Dedifferentiated amniotic fluid mesenchymal stem cell (primary cell): ENCODE data around the gene FAN1.

Experiments
- DNase-seq: peaks from one replicate; pipeline ENCODE4 v3.0.0-alpha.2; 2016; ENCODE audit errors: extremely low spot score

Gene FAN1

DNA sequence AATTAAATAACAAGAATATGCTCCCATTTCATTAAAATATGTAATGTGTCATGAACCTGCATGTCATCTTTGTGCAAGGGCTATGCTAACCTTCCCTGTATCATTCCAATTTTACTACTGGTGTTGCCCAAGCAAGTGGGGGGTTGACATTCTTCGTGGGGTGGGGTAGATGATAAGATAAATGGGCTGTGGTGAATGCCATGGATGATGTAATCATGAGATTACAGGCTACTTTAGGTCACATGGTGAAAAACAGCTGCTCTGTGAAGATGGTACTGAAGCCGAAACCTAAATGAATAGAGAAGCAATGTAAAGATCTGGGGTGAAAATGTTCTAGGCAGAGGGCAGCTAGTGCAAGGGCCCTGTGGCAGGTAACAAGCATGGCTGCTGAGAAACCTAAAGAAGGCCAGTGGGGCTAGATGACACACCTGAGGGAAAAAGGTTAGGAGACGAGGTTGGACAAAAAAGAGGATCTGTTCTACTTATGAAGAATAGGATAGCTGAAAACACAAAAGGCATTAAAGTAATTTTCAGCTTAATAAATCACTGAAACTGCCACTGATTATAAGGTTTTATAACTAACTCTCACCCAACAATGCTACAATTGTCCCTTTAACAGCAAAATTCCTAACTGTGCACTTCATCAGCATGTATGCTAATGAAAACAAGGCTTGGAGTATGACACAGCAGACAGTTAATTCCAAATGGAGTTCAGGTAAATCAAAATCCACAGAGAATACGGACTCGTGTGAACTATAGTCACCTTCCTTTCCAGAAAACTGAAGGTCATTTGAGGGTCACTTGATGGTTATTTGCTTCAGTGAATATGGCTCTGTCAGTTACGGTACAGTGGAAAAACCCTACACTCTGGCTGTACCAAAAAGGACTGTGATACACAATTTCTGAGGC is 52.8 kb downstream of the FAN1 start:
- DNase-seq, result no peak

DNA sequence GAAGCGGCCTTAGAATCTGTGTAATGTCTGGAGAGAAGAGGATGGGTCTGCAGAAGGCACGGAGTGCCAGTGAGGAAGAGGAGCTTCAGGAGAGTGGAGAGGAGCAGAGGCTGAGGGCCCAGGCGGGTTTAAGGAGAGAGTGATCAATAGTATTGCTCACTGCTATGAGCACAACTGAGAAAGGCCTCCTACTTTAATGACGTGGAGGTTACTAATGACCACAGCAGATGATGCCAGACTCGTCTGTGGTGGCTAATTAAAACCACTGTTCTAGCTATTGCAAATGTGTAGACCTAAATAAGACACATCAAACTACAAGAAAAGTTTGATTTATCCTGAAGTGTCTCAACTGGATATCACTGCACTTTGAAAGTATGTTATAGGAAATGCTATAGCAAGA is 54.5 kb downstream of the FAN1 start:
- no peak for DNase-seq

DNA sequence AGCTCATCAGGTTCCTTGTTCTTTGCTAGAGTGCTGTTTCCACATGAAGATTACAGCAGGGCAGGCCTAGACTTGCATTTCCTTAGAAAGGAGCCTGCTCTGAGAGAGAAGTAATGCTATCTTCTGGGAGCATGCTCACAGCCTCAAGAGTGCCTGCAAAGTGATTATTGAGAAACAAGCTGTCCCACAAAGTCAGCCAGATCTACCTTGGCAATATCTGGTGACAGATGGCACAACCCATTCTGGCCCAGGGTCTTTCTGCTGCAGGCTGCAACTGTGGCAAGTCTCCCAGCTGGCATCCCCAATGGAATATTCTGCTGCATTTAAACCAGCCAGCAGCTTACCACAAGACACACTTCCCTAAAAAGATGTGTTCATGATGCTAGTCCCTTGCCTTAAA is 58.4 kb downstream of the FAN1 start:
- no peak for DNase-seq

DNA sequence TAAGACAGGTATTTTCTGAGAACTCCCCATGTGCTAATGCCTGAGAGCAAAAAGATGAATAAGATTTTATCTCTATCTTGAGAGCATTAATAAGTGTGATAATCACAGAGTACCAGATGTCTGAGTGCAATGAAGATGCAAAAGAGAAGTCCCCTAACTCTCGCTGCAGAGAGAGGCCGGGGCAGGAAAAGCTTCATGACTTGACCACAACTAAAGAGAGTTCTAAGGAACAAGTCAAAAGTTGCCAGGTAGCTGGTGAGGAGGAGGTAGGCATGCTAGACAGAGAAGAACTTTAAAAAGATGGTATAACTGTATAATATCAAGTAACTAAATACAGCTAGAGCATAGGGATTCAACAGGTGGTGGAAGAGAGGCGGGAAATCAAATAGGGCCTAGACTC is 58.9 kb downstream of the FAN1 start:
- no peak for DNase-seq

DNA sequence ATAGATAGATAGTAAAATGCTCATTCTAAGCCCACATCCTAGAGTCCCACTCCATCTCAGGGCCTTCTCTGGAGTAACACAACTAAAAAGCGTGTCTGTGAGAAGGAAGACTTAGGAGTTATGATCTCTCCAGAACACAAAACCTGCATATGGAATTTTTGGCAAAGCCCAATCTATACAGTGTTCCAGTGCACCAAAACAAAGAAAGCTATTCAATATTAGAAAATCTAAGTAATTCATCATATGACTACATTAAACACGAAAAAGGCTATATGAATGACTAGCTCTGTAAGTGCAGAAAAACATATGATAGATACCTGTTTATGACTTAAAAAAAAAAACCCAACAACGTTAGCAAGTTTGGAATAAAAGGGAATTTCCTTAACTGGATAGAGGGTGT is 60.0 kb downstream of the FAN1 start:
- no peak for DNase-seq

DNA sequence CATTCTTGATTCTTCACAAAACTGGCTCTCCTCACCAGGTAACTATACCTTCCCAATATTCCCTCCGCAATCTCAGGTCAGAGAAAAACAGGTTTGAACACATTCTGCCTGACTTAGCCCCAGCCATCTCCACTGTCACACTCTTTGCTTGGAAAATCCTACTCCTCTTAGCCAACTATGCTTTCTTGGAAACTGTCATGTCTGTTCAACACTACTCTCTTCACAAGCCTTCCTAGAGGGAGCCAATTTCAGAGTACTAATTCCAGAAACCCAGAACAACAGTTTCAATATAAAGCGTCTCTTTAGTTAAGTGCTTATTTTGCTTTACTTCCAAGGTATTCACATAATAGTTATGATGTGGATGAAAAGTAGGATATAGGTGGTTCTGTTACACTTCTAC is 66.0 kb downstream of the FAN1 start:
- no peak for DNase-seq

DNA sequence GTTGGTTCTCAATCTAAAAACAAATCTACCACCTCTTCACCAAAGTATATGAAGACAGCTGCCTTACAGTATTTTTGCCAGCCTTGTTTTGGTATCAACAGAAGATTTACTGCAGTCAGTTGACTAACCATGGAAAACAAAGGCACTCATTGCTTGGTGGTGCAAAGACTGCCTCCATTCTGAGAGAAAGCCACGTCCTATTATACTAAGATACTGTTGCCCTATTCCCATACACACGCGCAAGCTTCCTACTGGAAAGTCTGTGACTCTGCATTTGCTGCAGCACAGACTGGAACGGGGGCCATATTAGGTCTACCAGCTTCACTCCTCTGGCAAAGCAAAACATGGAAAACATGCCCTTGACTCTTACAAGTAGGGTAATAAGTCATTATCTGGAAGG is 69.7 kb downstream of the FAN1 start:
- no peak for DNase-seq

DNA sequence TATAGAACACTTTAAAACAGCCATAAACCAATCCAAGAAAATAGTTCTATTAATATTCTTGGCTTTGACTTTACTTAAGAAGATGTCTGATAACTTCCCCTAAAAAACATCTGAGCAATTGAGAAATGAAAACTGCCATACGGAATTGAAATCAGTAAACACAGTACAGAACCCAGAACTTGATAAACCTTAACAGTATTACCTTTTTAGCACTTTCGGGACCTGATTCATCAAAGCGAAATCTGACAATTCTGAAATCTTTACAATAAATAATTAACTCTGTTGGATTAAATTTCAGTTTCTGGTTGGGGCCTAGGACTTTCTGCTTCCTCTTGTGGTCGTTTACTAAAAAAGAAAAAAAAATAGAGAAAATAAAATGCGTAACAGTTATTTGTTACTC is 70.4 kb downstream of the FAN1 start:
- DNase-seq, result no peak

DNA sequence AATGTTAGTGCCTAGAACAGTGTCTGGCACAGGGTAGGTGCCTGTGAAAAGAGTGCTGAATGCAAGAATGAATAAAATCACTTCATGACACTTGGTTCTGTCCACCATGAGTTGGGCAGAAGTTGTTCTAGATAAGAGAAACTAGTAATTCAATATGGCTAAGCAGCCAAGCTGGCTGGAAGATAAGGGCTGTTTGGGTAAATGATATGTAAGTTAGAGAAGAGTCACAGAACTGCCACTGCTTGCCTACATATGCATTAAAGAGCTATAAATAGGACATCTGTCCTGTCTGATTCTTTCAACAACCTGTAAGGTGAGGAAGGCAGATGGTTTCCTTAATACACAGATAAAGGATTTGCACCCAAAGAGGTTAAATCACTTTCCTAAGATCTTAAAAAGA is 74.6 kb downstream of the FAN1 start:
- no peak for DNase-seq

DNA sequence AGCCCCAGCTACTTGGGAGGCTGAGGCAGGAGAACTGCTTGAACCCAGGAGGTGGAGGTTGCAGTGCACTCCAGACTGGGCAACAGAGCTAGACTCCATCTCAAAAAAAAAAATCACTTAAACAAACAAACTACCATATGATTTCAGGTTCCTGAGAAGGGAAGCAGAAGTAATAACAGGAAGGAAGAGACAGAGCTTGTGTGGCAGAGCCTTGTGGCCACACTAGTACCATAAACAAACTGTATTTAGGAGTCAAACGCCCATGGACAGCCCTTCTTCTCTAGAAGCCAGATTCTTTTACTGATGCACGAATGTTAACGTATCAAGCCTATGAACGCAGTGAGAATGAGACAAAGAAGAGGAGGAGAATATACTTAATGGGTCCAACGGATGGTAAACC is 75.7 kb downstream of the FAN1 start:
- DNase-seq, result no peak

DNA sequence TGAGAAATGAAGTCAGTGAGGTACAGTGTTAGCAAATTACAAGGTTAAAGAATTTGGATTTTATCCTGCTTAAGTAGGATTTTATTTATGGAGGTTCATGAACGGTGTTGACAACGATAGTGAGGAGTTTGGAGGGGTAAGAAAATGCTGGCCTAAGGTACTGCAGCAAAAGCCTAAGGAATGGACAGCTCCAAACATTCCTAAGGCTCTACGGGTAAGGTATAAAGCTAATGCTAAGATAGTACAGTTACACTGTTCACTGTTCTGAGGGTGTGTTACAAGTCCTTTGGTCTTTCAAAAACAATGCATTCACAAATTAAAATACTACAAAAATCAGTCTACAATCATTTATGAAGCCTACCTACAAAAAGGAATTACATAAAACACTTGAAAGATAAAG is 80.4 kb downstream of the FAN1 start:
- DNase-seq, result no peak

DNA sequence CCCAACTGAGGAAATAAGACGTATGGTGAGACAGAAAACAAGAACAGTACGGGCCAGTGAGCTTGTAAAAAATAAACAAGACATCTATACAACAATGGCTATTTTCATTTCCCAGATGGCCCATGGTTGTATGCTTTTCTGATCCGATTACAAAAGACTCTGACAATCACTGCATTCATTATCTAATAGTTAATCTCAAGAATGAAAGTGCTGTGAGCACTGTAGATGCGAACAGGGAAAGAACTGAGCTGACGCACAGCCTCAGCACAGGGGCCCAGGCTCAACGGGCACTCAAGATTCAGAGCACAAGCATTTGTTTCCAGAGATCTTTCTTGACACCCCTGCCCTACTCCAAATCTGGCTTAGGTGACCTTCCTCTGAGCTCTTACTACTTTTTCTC is 80.8 kb downstream of the FAN1 start:
- no peak for DNase-seq

DNA sequence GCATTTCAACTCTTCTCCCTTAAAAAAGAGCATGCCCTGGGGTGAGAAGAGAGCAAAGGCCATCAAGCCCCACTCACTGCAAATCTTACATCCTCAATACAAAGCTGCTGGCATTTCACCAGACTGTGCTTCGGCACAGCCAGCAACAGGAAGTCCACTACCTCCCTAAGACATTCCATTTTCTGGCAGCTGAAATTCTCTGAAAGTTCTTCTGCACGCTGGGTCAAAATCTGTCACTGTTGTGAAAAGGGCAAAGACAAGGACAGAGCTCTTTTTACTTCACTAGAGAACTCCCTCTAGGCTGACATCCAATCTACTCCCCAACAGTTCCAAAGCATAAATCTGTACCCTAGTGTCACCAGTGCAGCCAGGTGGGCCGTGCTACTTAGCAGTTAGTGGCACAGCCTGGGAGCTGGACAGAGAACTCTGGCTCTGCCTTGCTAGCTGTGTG is 81.4 kb downstream of the FAN1 start:
- no peak for DNase-seq

DNA sequence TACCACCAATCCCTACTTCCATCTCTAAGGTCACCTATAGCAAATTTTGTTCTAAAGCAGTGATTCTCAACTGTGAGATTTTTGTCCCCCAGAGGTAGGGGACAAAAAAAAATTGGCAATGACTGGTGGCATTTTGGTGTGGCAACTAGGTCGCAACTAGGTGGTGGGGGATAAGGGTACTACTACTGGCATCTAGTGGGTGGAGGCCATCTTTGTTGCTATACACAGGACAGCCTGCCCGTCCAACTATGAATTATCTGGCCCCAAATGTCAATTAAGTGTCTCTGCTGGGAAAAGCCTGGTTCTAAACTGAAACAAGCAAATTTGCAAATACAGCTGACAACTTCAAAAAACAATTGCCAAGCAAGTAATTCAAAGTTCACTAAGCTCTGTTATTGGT is 86.3 kb downstream of the FAN1 start:
- DNase-seq, result no peak

DNA sequence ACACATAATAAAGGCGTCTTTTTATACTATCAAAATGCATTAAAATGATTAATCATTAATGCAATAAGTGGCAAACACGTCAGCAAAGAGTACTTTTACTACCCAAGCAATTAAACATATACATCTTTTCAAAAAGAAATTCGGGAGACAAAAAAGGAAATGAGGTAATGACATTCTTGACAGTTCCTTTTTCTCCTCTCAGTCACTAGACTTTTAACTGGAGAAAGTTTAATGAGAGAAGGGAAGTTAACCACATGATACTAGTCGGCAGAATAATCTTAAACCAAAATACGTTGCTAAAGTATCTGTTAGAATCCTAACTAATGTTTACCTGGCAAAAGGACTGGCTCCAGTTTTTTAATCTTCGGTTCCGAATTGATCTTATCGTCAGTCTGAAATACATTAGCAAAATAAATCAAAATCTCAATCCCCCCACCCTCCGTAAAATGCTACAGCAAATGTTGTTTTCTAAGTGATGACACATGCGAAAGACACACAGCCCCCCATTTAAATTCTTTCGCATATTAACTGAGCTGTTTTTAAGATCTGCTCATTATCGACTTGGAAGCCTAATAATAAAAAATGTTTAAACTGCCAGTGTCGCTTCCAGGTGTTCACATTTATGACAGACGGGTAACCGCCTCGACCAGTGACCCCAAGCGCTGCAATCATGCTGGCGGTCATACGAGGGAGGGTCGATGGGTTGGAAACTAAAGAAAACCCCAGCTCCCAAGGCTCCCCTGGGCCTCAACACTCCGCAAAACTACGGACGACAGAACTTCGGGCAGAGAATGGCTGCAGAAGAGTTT is 86.9 kb downstream of the FAN1 start:
- peak; percentile 35 for DNase-seq

DNA sequence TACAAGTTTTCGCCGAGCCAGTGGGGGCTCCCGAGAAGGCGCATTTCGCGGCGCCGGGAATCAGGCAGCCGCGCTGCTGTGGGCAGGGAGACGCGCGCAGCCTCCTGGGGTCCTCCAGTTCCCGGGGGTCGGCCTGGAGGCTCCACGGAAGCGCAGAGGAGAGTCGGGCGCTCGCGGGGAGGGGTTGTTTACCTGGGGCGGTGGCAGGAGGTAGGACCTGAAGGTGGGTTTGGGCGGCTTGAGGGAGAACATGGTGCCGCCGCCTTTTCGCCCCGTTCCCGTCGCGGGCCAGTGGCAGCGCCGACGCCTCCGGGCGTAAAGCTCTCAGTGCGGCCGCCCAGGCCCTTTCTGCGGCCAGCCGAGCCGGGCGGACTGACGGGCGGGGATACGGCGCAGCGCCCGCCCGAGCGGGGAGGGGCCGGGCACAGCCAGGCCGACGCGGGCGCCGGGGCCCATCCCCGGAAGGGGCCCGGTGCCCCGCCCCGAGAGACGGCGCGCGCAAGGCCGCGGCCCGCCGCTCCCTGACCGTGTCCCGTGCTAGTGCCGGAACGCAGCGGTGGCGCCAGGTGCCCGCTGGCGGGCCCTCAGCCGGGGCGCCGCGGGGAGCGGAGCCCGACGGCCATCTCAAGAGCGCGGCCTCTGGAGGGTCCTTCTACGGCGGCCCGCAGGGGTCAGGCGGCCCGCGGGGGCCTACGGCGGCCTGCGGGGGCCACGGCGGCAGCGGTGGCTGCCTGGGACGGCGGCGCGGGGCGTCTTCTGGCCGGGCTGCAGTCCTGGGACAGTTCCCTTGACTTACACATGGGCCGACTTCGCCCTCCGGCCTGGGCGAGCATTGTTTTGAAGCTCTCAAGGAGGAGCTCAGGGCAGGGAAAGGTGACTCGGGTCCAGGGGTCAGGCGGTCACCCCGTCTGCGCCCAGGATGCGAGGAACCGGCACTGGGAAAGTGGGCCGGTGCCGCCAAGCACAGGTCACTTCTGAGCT is 87.8 kb downstream of the FAN1 start, which contains the start of gene MTMR10:
TSS of gene MTMR10 (minus strand) at position 374 of the 981 bp plus-strand sequence. CDS start at position 252, 122 bp downstream.
- DNase-seq, result peak; percentile 23

DNA sequence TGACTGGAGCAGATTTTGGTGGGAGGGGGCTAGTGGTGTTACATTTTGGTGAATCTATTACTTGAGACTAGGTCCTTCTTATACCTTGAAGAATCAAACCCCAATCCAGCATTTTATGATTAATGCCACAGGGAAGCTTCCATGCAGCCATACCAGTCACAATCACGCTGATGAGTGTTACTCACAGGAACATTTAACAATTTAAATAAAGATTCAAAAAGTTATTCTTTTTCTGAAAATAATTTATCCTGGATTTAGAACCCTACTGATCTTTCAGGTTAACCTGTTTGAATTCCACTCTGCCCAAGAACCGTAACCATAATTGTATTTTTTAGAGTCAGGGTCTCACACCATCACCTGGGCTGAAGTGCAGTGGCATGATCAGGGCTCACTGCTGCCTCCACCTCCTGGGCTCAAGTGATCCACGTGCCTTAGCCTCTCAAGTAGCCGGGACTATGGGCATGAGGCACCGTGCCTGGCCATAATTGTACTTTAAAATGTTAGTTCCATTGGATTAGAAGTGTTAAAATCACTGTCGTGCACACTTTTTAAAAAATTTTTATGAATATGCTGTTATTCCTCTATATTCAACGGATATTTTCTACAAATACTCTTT is 88.6 kb downstream of the FAN1 start:
- DNase-seq, result no peak
